Esophagus squamous epithelium (tissue), 4 donors: Measurements from ENCODE around the gene SELE.

ENCODE experiments used
- POLR2A ChIP-seq, 4 donors: fragments of 450-650 bp; IDR thresholded peaks; one replicate each; pipeline ENCODE4 v1.6.1; 2017; ENCODE audit warnings: antibody characterized with exemption in 4 of 4, mild to moderate bottlenecking in 4 of 4, moderate library complexity in 3 of 4
- TF ChIP-seq, protein P1 (sequence below), 6 experiments: fragments of 450-650 bp in 4 of 6; fragments of 200-600 bp in 2 of 6; sonication (generic) in 2 of 6; IDR thresholded peaks; one replicate each; pipeline ENCODE4 v1.5.1; 2016 to 2019; ENCODE audit warnings: antibody characterized with exemption in 6 of 6, mild to moderate bottlenecking in 4 of 6, moderate library complexity in 4 of 6

DNA sequence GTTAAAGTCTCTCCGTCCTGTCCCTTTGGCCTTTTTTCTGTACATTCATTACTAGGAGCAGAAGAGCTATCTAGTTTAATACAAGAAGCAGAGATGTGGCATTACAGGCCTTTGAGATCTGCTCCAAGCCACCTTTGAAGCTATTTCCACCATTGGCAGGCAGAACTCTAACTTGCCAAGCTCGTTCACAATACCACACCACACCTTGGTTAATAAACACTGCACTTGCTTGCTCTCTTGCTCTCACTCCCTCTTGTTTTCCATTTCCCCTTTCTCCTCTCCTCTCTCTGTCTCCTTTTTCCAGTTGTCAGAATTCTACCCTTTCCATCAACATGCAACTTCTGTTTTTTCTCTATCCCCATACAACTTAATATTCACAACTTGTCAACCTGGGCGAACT is 7.0 kb downstream of the SELE start:
- TF ChIP-seq, protein P1, sequence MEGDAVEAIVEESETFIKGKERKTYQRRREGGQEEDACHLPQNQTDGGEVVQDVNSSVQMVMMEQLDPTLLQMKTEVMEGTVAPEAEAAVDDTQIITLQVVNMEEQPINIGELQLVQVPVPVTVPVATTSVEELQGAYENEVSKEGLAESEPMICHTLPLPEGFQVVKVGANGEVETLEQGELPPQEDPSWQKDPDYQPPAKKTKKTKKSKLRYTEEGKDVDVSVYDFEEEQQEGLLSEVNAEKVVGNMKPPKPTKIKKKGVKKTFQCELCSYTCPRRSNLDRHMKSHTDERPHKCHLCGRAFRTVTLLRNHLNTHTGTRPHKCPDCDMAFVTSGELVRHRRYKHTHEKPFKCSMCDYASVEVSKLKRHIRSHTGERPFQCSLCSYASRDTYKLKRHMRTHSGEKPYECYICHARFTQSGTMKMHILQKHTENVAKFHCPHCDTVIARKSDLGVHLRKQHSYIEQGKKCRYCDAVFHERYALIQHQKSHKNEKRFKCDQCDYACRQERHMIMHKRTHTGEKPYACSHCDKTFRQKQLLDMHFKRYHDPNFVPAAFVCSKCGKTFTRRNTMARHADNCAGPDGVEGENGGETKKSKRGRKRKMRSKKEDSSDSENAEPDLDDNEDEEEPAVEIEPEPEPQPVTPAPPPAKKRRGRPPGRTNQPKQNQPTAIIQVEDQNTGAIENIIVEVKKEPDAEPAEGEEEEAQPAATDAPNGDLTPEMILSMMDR (IDR thresholded peaks at IDR 0.05), result no peak
- TF ChIP-seq POLR2A (IDR thresholded peaks at IDR 0.05), result no peak
